SU-DHL-6 (cell line): ENCODE data around the gene SLC22A3.

Experiments used
- CTCF ChIP-seq: fragments of 200-600 bp; sonication (generic); IDR thresholded peaks from one replicate; pipeline ENCODE4 v1.5.1; 2017; ENCODE audit warnings: antibody characterized with exemption, mild to moderate bottlenecking, low read length, moderate library complexity; ENCODE audit not compliant: insufficient read depth, poor library complexity, severe bottlenecking
- EZH2phosphoT487 ChIP-seq: fragments of 200-600 bp; sonication (generic), shearing (Covaris generic); conservative IDR thresholded peaks from 2 replicates; pipeline ENCODE4 v1.6.1; 2018; ENCODE audit warnings: mild to moderate bottlenecking, antibody characterized with exemption, low read length, moderate library complexity, mixed read lengths

DNA sequence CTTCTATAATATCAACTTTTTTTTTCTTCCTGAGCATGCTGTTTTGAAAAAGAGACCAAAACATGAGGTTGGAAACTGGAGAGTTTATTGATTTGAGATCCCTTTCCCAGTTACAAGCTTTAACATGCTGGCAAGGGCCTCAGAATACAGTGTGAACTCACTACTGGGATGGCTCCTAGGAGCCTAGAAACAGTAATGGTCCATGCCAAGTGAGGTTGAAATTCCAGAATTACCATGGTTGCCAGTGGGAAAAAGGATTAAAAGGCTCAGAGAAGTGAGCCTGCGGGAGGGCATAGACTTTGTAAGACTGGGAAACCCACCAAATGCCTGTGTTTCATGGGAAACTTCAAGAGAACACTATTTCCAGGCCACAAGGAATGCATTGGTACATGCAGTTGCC is 28.9 kb upstream of the SLC22A3 start:
- TF ChIP-seq CTCF (no peak), EZH2phosphoT487 (no peak)
